Glomerular endothelial cell (primary cell): ENCODE measurements around the gene C1QTNF3. TPM values are rescaled to one million over a fixed set of nuclear protein-coding genes. Genes with fewer than 3 reads are reported as not detected.

Experiments used
- total RNA-seq: library from RNA; depleted of rRNA; stranded (reverse); fragments of >200 nt; gene quantifications from 2 replicates; pipeline ENCODE4 v1.2.3, GENCODE V29; 2015

C1QTNF3 gene
- total RNA-seq, 1 donor from 2014 or later, result 10.5 TPM

Other genes with a start within 250 kb of the C1QTNF3 start
- 4.3 and 10.9 TPM in 2 replicates for gene ADAMTS12, start 151.2 kb downstream of the C1QTNF3 start, total RNA-seq
- gene RXFP3, start 106.8 kb downstream of the C1QTNF3 start, total RNA-seq, result not detected in 2 replicates
- gene SLC45A2, start 58.5 kb downstream of the C1QTNF3 start, total RNA-seq, result not detected in 2 replicates
- gene AMACR, start 35.2 kb downstream of the C1QTNF3 start, total RNA-seq, result 17.2 and 19.7 TPM in 2 replicates